Testis (tissue), 2 donors: ENCODE data around the gene SMAD4.

ENCODE experiments used
- CTCF ChIP-seq, 3 experiments: fragments of 450-650 bp in 2 of 3; fragments of 200-600 bp in 1 of 3; sonication (generic) in 1 of 3; IDR thresholded peaks; one replicate each; pipeline ENCODE4 v1.5.1; 2016 to 2019; ENCODE audit warnings: antibody characterized with exemption in 3 of 3, mild to moderate bottlenecking in 2 of 3, moderate library complexity in 1 of 3
- POLR2A ChIP-seq: fragments of 450-650 bp; IDR thresholded peaks from one replicate; pipeline ENCODE4 v1.6.1; 2017; ENCODE audit warnings: antibody characterized with exemption, mild to moderate bottlenecking, moderate library complexity

DNA sequence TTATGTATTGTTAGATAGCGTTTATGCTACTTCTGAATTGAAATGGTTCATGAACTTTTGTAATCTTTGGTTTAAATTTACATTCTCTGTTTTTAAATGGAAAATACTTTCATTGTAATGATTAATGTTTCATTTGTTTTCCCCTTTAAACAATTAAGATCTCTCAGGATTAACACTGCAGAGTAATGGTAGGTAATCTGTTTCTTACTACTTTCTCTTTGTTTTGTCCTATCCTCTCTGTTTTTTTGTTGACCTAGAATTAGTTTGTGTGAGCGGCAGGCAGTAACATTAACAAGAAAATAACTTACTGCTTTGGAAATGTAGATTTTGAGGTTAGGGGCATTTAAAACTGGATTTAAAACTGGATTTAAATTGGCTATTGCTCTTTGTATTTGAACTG lies 19.1 kb downstream of the SMAD4 start:
- TF ChIP-seq POLR2A (no peak), CTCF (IDR thresholded peaks at IDR 0.05) (no peak)
